IMR-90 (cell line): ENCODE data around the gene MTMR8.

ENCODE experiments used
- BHLHE40 ChIP-seq: fragments of 150-350 bp; IDR thresholded peaks from 2 replicates; pipeline ENCODE4 v1.6.1; 2016; ENCODE audit warnings: mild to moderate bottlenecking, low read depth, low read length
- CEBPB ChIP-seq: IDR thresholded peaks from 2 replicates; pipeline ENCODE4 v1.6.1; 2012; ENCODE audit warnings: low read depth, low read length, improper control_type of control experiment
- CTCF ChIP-seq: conservative IDR thresholded peaks from 2 replicates; pipeline ENCODE4 v1.5.1; 2012; ENCODE audit warnings: mild to moderate bottlenecking, low read depth, low read length, improper control_type of control experiment
- FOS ChIP-seq: fragments of 150-350 bp; IDR thresholded peaks from 2 replicates; pipeline ENCODE4 v1.6.1; 2016; ENCODE audit warnings: low read depth, low read length
- MAFK ChIP-seq: IDR thresholded peaks from 2 replicates; pipeline ENCODE4 v1.6.1; 2012; ENCODE audit warnings: low read depth, low read length, improper control_type of control experiment
- MAZ ChIP-seq: IDR thresholded peaks from 2 replicates; pipeline ENCODE4 v1.6.1; 2012; ENCODE audit warnings: low read depth, mild to moderate bottlenecking, low read length, improper control_type of control experiment, moderate library complexity, borderline replicate concordance
- MXI1 ChIP-seq: IDR thresholded peaks from 2 replicates; pipeline ENCODE4 v1.6.1; 2012; ENCODE audit warnings: low read depth, mild to moderate bottlenecking, low read length, moderate library complexity, borderline replicate concordance
- POLR2A ChIP-seq: IDR thresholded peaks from 2 replicates; pipeline ENCODE4 v1.6.1; 2012; ENCODE audit warnings: mild to moderate bottlenecking, low read depth, low read length
- RAD21 ChIP-seq: IDR thresholded peaks from 2 replicates; pipeline ENCODE4 v1.6.1; 2012; ENCODE audit warnings: low read length, improper control_type of control experiment
- RCOR1 ChIP-seq: IDR thresholded peaks from 2 replicates; pipeline ENCODE4 v1.6.1; 2012; ENCODE audit warnings: mild to moderate bottlenecking, low read length, improper control_type of control experiment; ENCODE audit not compliant: insufficient replicate concordance
- RFX5 ChIP-seq: IDR thresholded peaks from 2 replicates; pipeline ENCODE4 v1.8.0; 2012; ENCODE audit warnings: low read depth, mild to moderate bottlenecking, low read length, moderate library complexity
- SMC3 ChIP-seq: fragments of 150-350 bp; IDR thresholded peaks from 2 replicates; pipeline ENCODE4 v1.6.1; 2016; ENCODE audit warnings: low read depth, mild to moderate bottlenecking, antibody characterized with exemption, low read length, moderate library complexity
- USF2 ChIP-seq: fragments of 150-350 bp; IDR thresholded peaks from 2 replicates; pipeline ENCODE4 v1.6.1; 2017; ENCODE audit warnings: mild to moderate bottlenecking, antibody characterized with exemption, low read length, low read depth

GRCh38 chrX:64394059-64394873, 986 bp downstream of the MTMR8 start:
- TF ChIP-seq POLR2A, result no peak
- no peak for TF ChIP-seq CTCF
- no peak for TF ChIP-seq MAZ
- no peak for TF ChIP-seq MXI1
- TF ChIP-seq RAD21, result no peak
- no peak for TF ChIP-seq RFX5
- no peak for TF ChIP-seq BHLHE40
- no peak for TF ChIP-seq MAFK
- no peak for TF ChIP-seq RCOR1
- no peak for TF ChIP-seq SMC3
- TF ChIP-seq CEBPB, result no peak
- no peak for TF ChIP-seq USF2
- no peak for TF ChIP-seq FOS
